GM21390 (cell line): Measurements from ENCODE around the gene TJP3.

Experiments used
- ATAC-seq: cut with Tn5 transposase; IDR thresholded peaks from one replicate; pipeline ENCODE4 v1.9.1; 2021; ENCODE audit not compliant: unreplicated experiment

The TJP3 gene

DNA sequence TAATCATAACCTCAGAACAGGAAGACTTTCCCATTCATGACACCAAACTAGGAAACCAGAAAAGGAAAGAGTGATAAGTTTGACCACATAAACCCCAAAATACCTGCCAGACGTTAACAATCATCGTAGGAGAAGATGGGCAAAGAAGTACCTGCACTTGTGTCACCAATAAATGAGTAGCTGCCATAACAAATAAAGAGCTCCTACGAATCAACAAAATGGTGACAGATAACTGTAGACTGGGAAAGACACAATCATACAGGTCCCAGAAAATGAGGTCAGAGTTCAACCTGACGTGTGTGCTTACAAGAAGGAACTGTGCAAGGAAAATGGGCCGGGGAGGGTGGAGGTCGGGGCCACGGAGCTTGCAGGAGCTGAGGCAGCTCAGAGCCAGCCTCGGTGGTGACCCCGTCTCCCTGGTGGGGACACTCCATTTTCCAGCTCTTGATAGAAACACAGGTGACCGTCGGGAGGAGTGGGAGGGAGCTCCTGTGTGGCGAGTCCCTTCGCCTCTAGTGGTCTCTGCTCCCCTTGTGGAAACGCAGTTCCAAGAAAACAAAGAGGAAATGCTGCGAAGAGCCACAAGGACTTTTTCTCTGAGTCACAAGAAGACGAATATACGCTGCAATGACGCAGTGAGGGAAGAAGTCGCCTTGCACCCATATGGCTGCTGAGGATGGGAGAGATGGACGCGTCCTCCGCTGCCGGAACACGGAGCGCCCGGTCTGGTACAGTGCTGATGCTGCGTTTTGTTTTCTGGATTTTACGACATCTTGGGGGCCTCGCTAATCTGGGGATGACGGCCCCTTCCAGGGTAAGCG is 17.4 kb upstream of the TJP3 start:
- ATAC-seq, result no peak

DNA sequence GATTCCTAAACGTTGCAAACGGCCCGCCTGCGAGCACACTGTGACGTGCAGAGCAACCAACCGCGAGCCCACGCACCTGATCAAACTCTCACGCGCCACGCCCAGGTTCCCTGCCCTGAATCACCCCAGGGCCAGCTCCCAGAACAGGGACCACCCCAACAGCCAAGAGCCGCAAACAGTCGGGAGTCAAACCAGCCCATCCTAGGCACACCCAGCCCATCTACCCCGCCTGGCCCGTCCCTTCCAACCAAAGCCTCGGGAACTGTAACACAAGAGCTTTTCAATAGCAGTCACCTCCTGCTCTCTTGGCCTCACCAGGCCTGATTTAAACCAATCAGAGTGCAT is 16.8 kb upstream of the TJP3 start:
- ATAC-seq, result no peak

DNA sequence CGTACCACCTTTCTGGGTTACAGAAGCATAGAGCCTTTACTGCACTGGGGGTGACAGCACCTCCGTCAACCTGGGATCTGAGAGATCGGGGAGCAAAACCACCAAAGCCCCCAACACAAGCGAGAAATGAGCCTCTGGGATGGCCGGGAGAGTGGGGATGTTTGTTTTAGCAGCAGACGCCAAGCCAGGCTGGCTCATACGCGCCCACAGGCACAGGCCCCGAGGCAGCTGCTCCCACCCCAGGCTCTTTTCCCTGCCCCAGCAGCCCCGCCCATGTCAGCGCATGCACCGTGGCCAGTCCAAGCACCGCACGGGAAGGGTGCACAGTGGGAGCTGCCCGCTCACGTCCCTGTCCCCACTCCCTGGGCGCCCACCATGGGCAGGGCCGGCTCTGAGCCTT is 16.5 kb upstream of the TJP3 start:
- ATAC-seq, result no peak

DNA sequence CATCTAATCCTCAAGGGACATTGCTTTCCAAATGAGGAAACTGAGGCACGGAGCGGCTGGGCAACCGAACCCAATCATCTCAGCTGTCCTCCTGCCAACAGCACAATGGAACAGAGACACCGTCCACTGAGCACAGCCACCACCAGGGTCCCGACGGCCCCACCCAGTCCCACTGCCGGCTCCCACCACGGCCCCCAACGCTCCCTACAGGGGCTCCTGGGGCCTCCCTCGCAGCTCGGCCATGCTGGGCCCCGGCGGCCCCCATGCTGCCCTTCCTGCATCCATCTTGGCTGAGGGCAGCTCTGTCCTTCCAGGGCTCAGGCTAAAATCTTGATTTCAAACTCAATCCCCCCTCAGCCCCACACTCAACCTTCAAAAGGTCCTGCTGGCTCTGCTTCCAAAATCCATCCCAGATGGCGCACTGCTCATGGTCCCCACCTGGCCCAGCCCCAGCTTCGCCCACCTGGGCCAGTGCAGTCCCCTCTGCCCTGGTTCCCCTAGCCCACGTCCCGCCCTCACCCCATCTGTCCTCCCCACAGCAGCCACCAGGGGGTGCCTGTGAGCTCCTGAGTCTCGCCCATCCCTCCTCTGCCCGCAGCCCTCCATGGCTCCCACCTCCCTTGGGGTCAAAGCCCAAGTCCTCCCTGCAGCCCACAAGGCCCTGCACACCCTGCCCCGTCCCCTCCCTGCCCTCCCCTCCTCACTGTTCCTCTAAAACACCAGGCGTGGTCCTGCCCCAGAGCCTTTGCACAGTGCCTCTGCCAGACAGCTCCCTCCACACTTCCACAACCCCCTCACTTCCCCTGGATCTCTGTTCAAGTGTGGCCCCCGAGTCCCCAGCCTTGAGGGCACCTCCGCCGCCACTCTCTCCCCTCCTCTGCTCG is 15.8 kb upstream of the TJP3 start:
- no peak for ATAC-seq

DNA sequence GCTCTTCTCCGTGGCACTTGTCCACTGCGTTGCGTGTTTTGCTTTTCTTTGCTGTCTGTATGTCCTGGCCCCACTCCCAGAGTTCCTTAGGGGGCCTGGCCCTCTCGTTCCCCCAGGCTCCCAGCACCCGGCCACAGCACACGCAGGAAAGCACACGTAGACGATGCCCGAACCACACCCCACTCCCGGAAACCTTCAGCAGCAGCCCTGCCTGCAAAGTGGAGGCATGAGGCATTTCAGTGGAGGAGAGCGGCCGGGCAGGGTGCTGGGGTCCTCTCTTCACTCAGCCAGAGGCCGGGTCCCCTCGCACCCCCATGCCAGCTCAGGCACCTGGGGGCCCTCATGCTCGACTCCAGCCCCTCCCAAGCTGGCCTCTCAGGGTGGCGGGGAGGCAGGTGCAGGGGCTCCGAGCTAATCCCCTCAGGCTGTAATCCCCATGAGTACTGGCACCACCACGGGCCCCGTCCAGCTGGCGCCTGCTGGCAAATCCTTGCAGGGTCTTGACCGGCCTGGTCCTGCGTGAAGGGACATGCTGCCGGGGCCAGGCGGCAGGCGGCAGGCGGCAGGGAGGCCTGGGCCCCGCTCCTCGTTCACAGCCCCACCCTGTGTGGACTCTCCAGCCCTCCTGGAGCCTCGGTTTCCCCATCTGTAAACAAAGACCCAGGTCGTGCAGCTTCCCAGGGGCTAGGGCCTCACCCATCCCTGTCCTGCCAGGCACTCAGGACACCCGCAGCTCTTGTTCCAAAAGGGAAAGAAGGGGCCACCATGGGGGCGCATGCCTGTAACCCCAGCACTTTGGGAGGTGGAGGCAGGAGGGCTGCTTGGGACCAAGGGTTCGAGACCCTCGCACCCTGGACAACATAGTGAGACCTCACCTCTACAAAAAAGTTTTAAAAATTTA is 14.9 kb upstream of the TJP3 start:
- no peak for ATAC-seq

DNA sequence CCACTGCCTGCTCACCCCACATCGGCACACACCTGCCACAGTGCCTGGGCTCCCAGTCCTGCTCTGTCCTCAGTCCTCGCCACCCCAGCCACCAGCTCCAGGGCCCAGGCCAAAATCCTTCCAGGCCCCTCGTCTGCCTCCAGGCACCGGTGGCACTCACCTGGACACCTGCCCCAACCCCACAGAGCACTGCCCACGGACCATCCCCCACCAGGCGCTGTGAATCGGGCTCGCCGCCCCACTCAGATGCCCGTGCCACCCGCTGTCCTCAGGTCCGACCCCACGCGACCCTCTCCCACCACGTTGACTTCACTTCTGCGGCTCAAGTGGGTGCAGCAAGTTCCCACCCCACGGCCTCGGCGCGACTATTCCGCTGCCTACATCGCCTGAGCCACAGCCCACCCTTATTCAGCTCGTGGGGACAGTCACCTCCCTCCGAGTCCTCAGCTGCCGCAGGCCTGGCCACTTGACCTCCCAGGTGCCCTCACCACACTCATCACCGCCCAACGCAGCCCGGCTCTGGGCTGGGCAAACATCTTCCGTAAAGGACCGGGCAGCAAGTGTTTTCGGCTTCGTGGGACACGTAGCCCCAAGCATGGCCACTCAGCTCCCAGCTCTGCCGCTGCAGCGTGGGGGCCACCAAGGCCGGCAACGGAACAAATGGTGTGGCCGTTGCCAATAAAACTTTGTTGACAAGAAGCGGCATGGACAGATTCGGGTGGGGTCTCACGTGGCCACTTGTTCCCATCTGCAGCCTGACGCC is 13.6 kb upstream of the TJP3 start:
- ATAC-seq, result no peak

DNA sequence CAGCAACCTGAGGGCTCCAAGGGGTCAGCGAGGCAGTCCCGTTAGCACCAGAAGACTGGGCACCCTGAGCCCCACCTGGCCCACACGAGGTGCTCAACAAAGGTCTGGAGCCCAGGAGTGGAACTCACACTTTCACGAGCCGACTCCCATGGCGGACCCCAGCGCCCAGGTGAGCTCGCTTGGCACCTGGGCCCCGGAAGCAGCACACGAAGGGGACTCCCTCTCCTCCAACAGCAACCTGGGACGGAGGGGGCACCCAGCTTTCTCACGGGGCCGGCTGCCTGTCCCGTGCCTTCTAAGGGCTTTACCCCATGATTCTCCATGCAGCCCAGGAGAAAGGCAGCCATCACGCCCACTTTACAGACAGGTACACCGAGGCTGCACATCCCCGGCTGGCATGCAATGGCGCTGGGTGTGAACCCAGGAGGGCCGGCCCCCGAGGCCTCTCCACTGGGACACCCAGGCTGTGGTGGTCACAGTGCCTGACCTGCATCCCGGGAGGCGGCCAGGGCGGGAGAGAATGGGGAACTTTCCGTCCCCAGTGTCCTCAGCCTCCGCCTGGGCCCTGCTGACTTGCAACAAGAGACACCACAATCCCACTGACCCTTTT is 13.0 kb upstream of the TJP3 start:
- ATAC-seq, result no peak

DNA sequence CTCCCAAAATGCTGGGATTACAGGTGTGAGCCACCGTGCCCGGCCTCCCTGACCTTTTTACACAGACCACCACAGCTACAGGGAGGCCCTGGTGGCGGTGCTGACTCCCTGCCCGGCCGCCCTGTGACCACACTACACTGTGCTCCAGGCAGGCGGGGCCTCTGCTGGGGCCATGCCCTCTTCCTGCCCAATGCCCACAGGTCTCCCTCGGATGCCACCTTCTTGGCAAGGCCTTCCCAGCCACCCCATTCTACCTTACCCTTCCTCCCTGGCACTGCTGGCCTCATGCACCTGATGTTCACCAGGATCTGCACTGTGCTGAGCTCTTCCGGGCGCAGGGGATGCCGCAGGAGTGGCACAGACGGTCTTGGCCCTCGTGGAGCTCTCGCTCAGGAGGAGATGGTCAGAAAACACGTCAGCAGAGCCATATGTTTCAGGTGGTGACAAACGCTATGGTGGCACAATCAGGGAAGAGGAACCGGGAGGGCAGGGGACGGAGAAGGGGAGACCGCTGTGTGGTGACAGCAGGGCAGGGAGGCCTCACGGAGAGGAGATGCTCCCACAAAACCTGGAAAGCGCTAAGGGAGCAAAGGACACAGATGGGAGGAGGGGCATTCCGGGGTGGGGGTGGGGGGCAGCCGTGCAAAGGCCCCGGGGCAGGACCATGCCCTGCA is 12.1 kb upstream of the TJP3 start:
- ATAC-seq, result no peak

DNA sequence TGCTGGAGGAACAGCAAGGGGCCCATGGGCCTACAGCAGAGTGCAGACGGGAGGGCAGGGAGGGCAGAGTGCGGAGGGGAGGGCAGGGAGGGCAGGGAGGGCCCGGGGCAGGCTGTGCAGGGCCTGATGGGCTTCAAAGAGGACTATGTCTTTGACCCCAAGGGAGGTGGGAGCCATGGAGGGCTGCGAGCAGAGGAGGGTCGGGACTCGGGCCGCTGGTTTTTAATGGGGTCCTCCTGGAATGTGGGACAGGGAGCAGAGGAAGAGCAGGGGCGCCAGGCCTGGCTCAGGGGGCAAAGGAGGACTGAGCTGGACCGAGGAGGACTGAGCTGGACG is 11.6 kb upstream of the TJP3 start:
- no peak for ATAC-seq

DNA sequence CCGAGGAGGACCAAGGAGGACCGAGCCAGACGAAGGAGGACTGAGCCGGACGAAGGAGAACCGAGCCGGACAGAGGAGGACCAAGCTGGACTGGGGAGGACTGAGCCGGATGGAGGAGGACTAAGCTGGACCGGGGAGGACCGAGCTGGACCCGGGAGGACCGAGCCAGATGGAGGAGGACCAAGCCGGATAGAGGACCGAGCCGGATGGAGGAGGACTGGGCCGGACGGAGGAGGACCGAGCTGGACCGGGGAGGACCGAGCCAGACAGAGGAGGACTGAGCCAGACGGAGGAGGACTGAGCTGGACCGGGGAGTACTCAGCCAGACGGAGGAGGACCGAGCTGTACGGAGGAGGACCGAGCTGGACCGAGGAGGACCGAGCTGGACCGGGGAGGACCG is 11.1 kb upstream of the TJP3 start:
- no peak for ATAC-seq

DNA sequence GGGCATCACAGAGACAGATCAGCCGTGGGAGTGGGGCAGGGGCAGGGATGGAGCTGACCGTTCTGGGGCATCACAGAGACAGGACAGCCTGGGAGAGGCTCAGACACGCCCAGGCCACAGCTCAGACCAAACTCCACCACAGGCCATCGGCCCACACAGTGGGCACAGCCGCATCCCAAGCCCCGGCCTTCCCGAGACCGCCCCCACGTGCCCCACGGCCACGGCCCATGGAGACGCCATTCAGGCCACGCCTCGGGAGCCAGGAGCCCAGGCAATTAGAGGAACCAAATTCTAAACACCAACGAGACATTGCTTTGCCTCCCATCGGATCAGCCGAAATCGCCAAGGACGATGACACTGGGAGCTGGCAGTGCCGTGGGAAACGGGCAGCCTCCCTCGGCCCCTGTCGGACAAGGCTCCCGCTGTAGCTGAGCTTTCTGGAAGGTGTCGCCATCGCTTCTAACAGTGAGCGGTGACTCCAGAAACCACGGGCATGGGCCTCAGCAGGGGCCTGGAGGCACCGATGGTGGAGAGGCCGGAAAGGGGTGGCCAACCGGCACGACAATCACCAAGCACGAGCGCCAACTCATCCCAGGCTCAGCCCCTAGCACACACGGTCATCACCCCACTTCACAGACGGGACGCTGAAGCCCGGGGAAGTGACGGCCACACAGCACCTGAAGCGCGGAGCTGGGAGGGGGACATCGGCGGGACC is 10.4 kb upstream of the TJP3 start:
- no peak for ATAC-seq

DNA sequence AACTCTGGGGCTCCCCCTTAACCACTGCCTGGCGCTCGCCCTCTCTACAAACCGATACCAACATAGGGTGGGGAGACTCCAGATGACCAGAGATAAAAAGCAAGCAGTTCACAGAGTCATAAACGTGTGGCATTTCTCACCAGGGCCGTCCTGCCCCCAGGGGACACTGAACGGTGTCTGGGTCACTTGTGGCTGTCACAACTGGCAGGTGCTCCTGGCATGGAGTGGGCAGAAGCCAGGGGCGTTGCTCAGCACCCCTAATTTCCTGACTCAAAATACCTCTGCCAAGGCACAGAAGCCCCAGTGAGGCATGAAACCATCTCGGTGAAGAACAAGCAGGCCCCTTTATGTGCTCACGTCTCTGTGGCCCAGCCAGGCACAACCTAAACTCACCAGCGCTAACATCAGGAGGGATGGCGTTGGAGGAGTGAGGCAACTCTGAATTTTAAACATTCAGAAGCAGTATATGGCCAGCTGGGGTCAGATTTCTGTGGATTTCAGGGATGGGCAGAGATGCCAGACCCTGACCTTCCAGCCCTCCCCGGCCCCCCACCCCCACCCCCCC is 9.7 kb upstream of the TJP3 start:
- ATAC-seq, result no peak

DNA sequence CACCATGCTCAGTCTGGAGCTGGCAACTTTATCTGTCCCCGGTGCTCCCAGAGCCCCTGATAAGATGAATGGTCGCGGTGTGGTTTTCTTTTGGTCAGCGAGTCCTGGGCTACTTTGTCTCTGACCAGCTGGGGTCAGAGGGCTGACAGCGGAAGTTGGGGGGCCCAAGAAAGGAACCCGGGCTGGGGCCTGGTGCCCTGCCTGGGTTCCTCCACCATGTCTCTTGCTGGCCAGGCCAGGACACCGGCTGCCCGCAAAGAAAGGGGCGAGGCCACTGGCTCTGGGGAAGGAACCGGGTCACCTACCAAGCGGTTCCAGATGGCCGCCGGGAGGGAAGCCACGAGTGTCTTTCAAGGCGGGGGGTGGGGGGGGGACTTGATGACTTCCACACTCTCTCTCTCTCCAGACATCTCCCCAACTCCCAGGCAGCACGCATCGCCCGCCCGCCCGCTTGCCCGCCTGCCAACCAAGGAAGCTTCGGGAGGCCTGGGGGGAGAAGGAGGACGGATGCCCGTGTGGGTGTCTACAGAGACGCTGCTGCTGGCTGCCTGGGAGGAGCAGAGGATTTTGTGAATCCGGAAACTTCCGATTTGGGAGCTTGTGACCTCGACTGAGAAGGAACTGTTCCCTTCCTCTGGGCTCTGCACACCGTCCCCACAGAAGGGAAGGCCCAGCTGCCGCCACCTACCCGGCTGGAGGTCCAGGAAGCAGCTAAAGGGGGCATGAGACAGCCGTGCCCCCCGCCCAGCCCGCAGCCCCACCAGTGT is 9.0 kb upstream of the TJP3 start:
- no peak for ATAC-seq

DNA sequence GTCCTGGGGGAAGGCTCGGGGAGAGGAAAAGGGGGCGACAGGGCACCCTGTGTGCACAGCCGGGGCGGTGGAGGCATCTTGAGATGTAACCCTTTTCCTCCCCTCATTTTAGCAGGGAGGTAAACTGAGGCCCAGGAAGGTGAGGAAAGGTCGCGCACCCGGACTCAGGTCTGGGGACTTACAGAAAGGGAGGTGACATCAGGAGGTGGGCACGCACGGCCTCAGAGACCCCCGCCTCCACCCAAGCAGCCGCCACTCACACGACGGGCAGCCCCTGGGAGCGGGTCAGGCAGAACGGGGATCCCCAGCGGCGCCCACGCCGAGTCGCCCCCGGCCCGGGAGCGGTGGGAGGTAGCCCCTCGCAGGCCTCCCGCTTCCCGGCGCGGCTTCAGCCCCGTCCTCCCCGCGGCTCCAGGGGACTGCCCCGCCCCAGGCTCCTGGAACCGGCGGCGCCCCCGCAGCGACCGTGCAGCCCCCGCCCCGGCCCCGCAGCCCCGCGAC is 8.4 kb upstream of the TJP3 start:
- ATAC-seq, result no peak

DNA sequence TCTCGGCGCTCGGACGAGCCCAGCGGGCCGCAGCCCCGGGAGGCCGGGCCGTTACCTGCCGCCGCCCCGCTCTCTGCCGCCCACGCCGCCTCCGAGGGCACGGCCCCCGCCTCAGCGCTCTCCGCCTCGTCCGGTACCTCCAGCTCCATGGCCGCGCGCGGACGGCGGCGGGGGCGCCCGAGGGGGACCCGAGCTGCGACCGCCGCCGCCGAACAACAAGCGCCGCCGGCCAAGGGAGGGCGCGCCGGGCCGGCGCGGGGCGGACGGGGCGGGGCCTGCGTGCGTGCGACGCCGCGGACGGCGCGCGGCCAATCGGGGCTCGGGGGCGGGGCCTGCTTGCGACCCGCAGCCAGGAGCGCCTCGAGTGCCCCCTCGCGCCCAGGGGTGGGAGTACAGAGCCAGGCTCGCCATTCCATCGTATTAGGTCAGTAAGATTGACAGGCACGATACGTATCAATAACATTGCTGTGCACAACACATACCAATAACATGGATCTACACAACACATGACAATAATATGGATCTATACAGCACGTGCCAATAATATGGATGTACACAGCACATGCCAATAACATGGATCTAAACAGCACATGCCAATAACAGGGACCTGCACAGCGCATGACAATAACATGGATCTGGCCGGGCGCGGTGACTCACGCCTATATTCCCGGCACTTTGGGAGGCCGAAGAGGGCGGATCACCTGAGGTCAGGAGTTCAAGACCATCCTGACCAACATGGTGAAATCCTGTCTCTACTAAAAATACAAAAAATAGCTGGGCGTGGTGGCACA is 7.7 kb upstream of the TJP3 start, which contains the start of gene PIP5K1C:
Gene PIP5K1C (minus strand): TSS at position 227 of the 791 bp plus-strand sequence. CDS start 78 bp downstream, at position 149.
- ATAC-seq, result peak; percentile 84

DNA sequence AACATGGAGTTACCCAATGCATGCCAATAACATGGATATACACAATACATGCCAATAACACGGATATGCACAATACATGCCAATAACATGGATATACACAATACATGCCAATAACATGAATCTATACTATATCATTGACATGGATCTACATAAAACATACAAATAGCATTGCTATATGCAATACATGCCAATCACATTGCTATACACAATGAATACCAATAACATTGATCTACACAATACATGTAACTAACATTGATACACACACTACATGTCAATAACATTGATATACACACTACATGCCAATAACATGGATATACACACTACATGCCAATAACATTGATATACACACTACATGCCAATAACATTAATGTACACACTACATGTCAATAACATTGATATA is 7.0 kb upstream of the TJP3 start:
- ATAC-seq, result no peak

DNA sequence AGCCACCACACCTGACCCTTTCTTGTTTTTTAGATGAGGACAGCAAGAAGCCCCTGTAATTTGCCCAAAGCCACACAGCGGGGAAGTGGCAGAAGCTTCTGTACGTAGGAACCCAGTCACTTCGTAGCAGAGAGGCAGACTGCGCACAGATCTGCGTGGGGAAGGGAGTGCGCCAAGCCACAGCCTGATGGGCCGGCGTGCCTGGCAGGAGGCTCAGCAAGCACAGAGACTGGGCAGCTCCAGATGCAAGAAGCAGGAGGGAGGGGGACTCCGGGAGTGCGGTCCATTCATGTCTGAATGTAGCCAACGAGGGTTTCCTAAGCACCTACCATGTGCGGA is 347 bp upstream of the TJP3 start:
- no peak for ATAC-seq
